MM.1S (cell line): ENCODE measurements around the gene ADISSP.
A peak's percentile ranks its signal among the peaks of the same experiment; 100 is the strongest.

Experiments used
- DNase-seq: peaks from one replicate; pipeline ENCODE4 v3.0.0-alpha.2; 2015
- H2AFZ ChIP-seq: fragments of 300-600 bp; sonication (generic); 2 replicates; pipeline ENCODE4 v1.6.0; 2016; ENCODE audit warnings: antibody characterized with exemption, low read length
- H3F3A ChIP-seq: fragments of 300-600 bp; sonication (generic); 2 replicates; pipeline ENCODE4 v1.6.1; 2016; ENCODE audit warnings: mild to moderate bottlenecking, antibody characterized with exemption, low read length, moderate library complexity, mixed read lengths; ENCODE audit not compliant: insufficient read depth
- H3K27ac ChIP-seq: fragments of 300-600 bp; sonication (generic); 2 replicates; pipeline ENCODE4 v1.5.1; 2016; ENCODE audit warnings: mild to moderate bottlenecking, low read length
- H3K27me3 ChIP-seq: fragments of 300-600 bp; sonication (generic); replicated peaks from 2 replicates; pipeline ENCODE4 v1.6.0; 2016; ENCODE audit warnings: low read length; ENCODE audit not compliant: insufficient read depth
- H3K36me3 ChIP-seq: fragments of 300-600 bp; sonication (generic); replicated peaks from 2 replicates; pipeline ENCODE4 v1.6.1; 2016; ENCODE audit warnings: mild to moderate bottlenecking, low read length, mixed read lengths; ENCODE audit not compliant: insufficient read depth
- H3K4me1 ChIP-seq: fragments of 300-600 bp; sonication (generic); 2 replicates; pipeline ENCODE4 v1.6.1; 2016; ENCODE audit warnings: low read length, mixed read lengths
- H3K4me2 ChIP-seq: fragments of 300-600 bp; sonication (generic); 2 replicates; pipeline ENCODE4 v1.6.0; 2016; ENCODE audit warnings: low read depth, low read length
- H3K4me3 ChIP-seq: fragments of 300-600 bp; sonication (generic); 2 replicates; pipeline ENCODE4 v1.5.1; 2016; ENCODE audit warnings: low read length, mixed read lengths
- H3K79me2 ChIP-seq: fragments of 300-600 bp; sonication (generic); 2 replicates; pipeline ENCODE4 v1.6.1; 2016; ENCODE audit warnings: mixed run types, low read length, mixed read lengths
- H3K9ac ChIP-seq: fragments of 300-600 bp; sonication (generic); 2 replicates; pipeline ENCODE4 v1.6.1; 2016; ENCODE audit warnings: low read length, mixed read lengths
- H3K9me2 ChIP-seq: fragments of 300-600 bp; sonication (generic); replicated peaks from 2 replicates; pipeline ENCODE4 v1.6.1; 2016; ENCODE audit warnings: mild to moderate bottlenecking, low read length, mixed read lengths; ENCODE audit not compliant: insufficient read depth
- H3K9me3 ChIP-seq: fragments of 300-600 bp; sonication (generic); replicated peaks from 2 replicates; pipeline ENCODE4 v1.6.1; 2016; ENCODE audit warnings: mild to moderate bottlenecking, low read length, mixed read lengths; ENCODE audit not compliant: insufficient read depth
- H4K20me1 ChIP-seq: fragments of 300-600 bp; sonication (generic); 2 replicates; pipeline ENCODE4 v1.6.1; 2016; ENCODE audit warnings: mild to moderate bottlenecking, low read length, moderate library complexity, mixed read lengths; ENCODE audit not compliant: insufficient read depth
- CTCF ChIP-seq: fragments of 300-600 bp; sonication (generic); IDR thresholded peaks from 2 replicates; pipeline ENCODE4 v1.5.1; 2016; ENCODE audit warnings: antibody characterized with exemption, low read length, mixed read lengths
- EZH2 ChIP-seq: fragments of 300-600 bp; sonication (generic); optimal IDR thresholded peaks from 2 replicates; pipeline ENCODE3; 2017; ENCODE audit warnings: low read depth, mild to moderate bottlenecking, antibody characterized with exemption, low read length, mixed read lengths
- EZH2phosphoT487 ChIP-seq: fragments of 300-600 bp; sonication (generic); IDR thresholded peaks from 2 replicates; pipeline ENCODE4 v1.6.1; 2018; ENCODE audit warnings: antibody characterized with exemption, low read length

The ADISSP gene

GRCh38 chr20:3798373-3798768, 30.8 kb upstream of the ADISSP start:
- H3K36me3 ChIP-seq: peaks cover 3% of the 10 kb centered on the region

GRCh38 chr20:3797592-3798372, 30.2 kb upstream of the ADISSP start:
- Histone ChIP-seq H3K79me2 (peaks cover 49% of the 10 kb centered on the region), H3K9ac (peak overlapping the region; percentile 75), H3K4me1 (peaks cover 32% of the 10 kb centered on the region)

More at GRCh38 chr20:3798373-3798768, 30.8 kb upstream of the ADISSP start:
- Histone ChIP-seq H2AFZ (no peak overlapping the region), H3K9me3 (no peaks in the 10 kb centered on the region), H3K4me3 (peak overlapping the region; percentile 90), H3K9me2 (no peaks in the 10 kb centered on the region), H3K27me3 (no peaks in the 10 kb centered on the region), H4K20me1 (no peaks in the 10 kb centered on the region), H3K27ac (peak overlapping the region; percentile 94; the same call in 1 of the 2 replicates), H3K4me1 (peaks cover 32% of the 10 kb centered on the region), H3K9ac (peak overlapping the region; percentile 75), H3F3A (peaks cover 21% of the 10 kb centered on the region), H3K79me2 (peaks cover 49% of the 10 kb centered on the region), H3K4me2 (peak overlapping the region; percentile 88)
- no peak for TF ChIP-seq EZH2
- no peak for TF ChIP-seq CTCF
- TF ChIP-seq EZH2phosphoT487: no peak
- no peak for DNase-seq

GRCh38 chr20:3797226-3797545, 29.6 kb upstream of the ADISSP start:
- DNase-seq: peak; percentile 12
- H3K27me3 ChIP-seq: no peaks in the 10 kb centered on the region
- H3K4me1 ChIP-seq: peaks cover 32% of the 10 kb centered on the region
- H3K36me3 ChIP-seq: peaks cover under 1% of the 10 kb centered on the region
- TF ChIP-seq EZH2phosphoT487: no peak
- peaks cover 49% of the 10 kb centered on the region for H3K79me2 ChIP-seq
- peaks cover 21% of the 10 kb centered on the region for H3F3A ChIP-seq
- H3K9me2 ChIP-seq: no peaks in the 10 kb centered on the region
- H3K4me2 ChIP-seq: peak overlapping the region; percentile 88
- H3K4me3 ChIP-seq: peak overlapping the region; percentile 90
- peak overlapping the region; percentile 94 for H3K27ac ChIP-seq
- H2AFZ ChIP-seq: peak overlapping the region; percentile 76
- H4K20me1 ChIP-seq: no peaks in the 10 kb centered on the region
- H3K9me3 ChIP-seq: no peaks in the 10 kb centered on the region
- peak overlapping the region; percentile 75 for H3K9ac ChIP-seq

More at GRCh38 chr20:3797592-3798372, 30.2 kb upstream of the ADISSP start:
- no peaks in the 10 kb centered on the region for H3K27me3 ChIP-seq
- H3K9me2 ChIP-seq: no peaks in the 10 kb centered on the region
- H3K27ac ChIP-seq: peak overlapping the region; percentile 94
- peak overlapping the region; percentile 88 for H3K4me2 ChIP-seq
- H3F3A ChIP-seq: peaks cover 21% of the 10 kb centered on the region
- no peaks in the 10 kb centered on the region for H3K9me3 ChIP-seq
- H4K20me1 ChIP-seq: no peaks in the 10 kb centered on the region
- DNase-seq: peak; percentile 85
- H2AFZ ChIP-seq: peak overlapping the region; percentile 76
- peaks cover 3% of the 10 kb centered on the region for H3K36me3 ChIP-seq
- peak overlapping the region; percentile 90 for H3K4me3 ChIP-seq
- TF ChIP-seq EZH2 (no peak), CTCF (no peak), EZH2phosphoT487 (no peak)
